ENCODE measurements around the gene TULP1. TPM values are rescaled to one million over a fixed set of nuclear protein-coding genes. Genes with fewer than 3 reads are reported as not detected.

The TULP1 gene
- total and polyA plus RNA-seq, 2 of the 13 experiments (the other 11 are each of a cell fraction or from before 2014, with no cell fraction given): not detected

- TF ChIP-seq ZNF414 (CRISPR knock-in tag; IDR thresholded peaks at IDR 0.05): no peak
- no peak for TF ChIP-seq ZBTB33 (CRISPR knock-in tag; IDR thresholded peaks at IDR 0.05)
- no peak for TF ChIP-seq ZNF652 (CRISPR knock-in tag; IDR thresholded peaks at IDR 0.05; ENCODE audit: borderline replicate concordance, low read depth)
- TF ChIP-seq POLR2A (IDR thresholded peaks at IDR 0.05; ENCODE audit: insufficient read depth in 1 of 2, low read depth in 2 of 2, low read length in 2 of 2): no peak
- no peak for TF ChIP-seq ZBTB44 (CRISPR knock-in tag; IDR thresholded peaks at IDR 0.05)
- no peak for TF ChIP-seq SNAPC2 (CRISPR knock-in tag; IDR thresholded peaks at IDR 0.05)
- TF ChIP-seq HNRNPH1 (optimal IDR thresholded peaks at IDR 0.05; ENCODE audit: low read depth, low read length): no peak
- 0 out of 2 replicates have a peak, but pooled peaks have one; percentile 24 for TF ChIP-seq ZNF263 (CRISPR knock-in tag; IDR thresholded peaks at IDR 0.05)
- TF ChIP-seq ZNF44 (CRISPR knock-in tag; IDR thresholded peaks at IDR 0.05): no peak
- no peak for TF ChIP-seq PREB (CRISPR knock-in tag; IDR thresholded peaks at IDR 0.05)
- peak; percentile 23; the same call in 1 of the 2 replicates for TF ChIP-seq ZNF788 (CRISPR knock-in tag; IDR thresholded peaks at IDR 0.05; ENCODE audit: borderline replicate concordance)
- no peak for TF ChIP-seq DNMT1 (CRISPR knock-in tag; IDR thresholded peaks at IDR 0.05)
- no peak for TF ChIP-seq CC2D1A (CRISPR knock-in tag; IDR thresholded peaks at IDR 0.05)
- no peak for TF ChIP-seq RFX5 (IDR thresholded peaks at IDR 0.05; ENCODE audit: low read depth, low read length)
- TF ChIP-seq PRPF4 (IDR thresholded peaks at IDR 0.05; ENCODE audit: low read depth, low read length, poor library complexity, severe bottlenecking): no peak
- no peak for TF ChIP-seq GRHL1 (CRISPR knock-in tag; conservative IDR thresholded peaks at IDR 0.05)
- TF ChIP-seq GATAD2A (CRISPR knock-in tag; IDR thresholded peaks at IDR 0.05): peak; percentile 32; the same call in 1 of the 2 replicates
- no peak for TF ChIP-seq ZNF672 (CRISPR knock-in tag; IDR thresholded peaks at IDR 0.05)
- TF ChIP-seq NR2C2 (CRISPR knock-in tag; IDR thresholded peaks at IDR 0.05; ENCODE audit: borderline replicate concordance): no peak
- TF ChIP-seq ZNF30 (CRISPR knock-in tag; IDR thresholded peaks at IDR 0.05): no peak
- no peak for TF ChIP-seq SALL2 (CRISPR knock-in tag; IDR thresholded peaks at IDR 0.05)
Observed at GRCh38 chr6:35522660-35523658, 10.3 kb upstream of the TULP1 start (continued).
